ENCODE results near the gene SFSWAP. TPM values are rescaled to one million over a fixed set of nuclear protein-coding genes. Genes with fewer than 3 reads are reported as not detected.
A peak's percentile ranks its signal among the peaks of the same experiment; 100 is the strongest.

SFSWAP gene
- total and polyA plus RNA-seq, 2 of the 8 experiments (the other 6 are each of a cell fraction or from before 2014, with no cell fraction given): 36.5 to 49.5 TPM

- no peak overlapping the region for H2BK20ac ChIP-seq (ENCODE audit: low read length)
- H2BK5ac ChIP-seq (ENCODE audit: low read depth, low read length): no peak overlapping the region
- peaks cover 0 to 6% (median under 1%) of the 10 kb centered on the region in 4 experiments; a peak in 2 of 7 replicates for H3K4me1 ChIP-seq (replicated peaks in 1 of 4; ENCODE audit: control insufficient read depth in 3 of 4, insufficient read depth in 4 of 4, low read length in 3 of 4)
- no peak overlapping the region for H2BK12ac ChIP-seq (ENCODE audit: low read depth, low read length)
- H3K14ac ChIP-seq (ENCODE audit: insufficient read length): no peak overlapping the region
- H3K9ac ChIP-seq (replicated peaks in 1 of 4; ENCODE audit: extremely low read depth in 1 of 4, low read depth in 3 of 4, low read length in 3 of 4): no peak overlapping the region
- H3K4me2 ChIP-seq (ENCODE audit: insufficient read depth in 1 of 2, low read depth in 2 of 2, low read length in 2 of 2): no peak overlapping the region
- H3K27me3 ChIP-seq (replicated peaks in 1 of 4; ENCODE audit: control insufficient read depth in 3 of 4, extremely low read depth in 1 of 4, insufficient read depth in 3 of 4, low read length in 3 of 4): no peaks in the 10 kb centered on the region
- no peak for DNase-seq (ENCODE audit: low read depth in 1 of 2, low spot score in 2 of 2)
- H3K79me2 ChIP-seq (ENCODE audit: control insufficient read depth in 1 of 2, insufficient read depth in 2 of 2, low read length in 2 of 2): no peaks in the 10 kb centered on the region
- no peak overlapping the region for H4K5ac ChIP-seq (ENCODE audit: insufficient read length, low read depth, low read length)
- no peak for FAIRE-seq
- H3K79me1 ChIP-seq (ENCODE audit: low read depth, low read length): no peaks in the 10 kb centered on the region
- no peak overlapping the region for H3K18ac ChIP-seq (ENCODE audit: extremely low read depth, low read length)
- H2BK120ac ChIP-seq (replicated peaks; ENCODE audit: low read depth, low read length): no peak overlapping the region
- peaks cover 0 to 2% of the 10 kb centered on the region in 2 experiments for H4K20me1 ChIP-seq (replicated peaks in 1 of 2; ENCODE audit: control insufficient read depth in 1 of 2, insufficient read depth in 2 of 2, low read length in 2 of 2)
- peak overlapping the region; percentile 39; the same call in 1 of the 2 replicates for H2AK5ac ChIP-seq (ENCODE audit: low read depth, low read length)
- no peak overlapping the region for H3K4ac ChIP-seq (replicated peaks; ENCODE audit: insufficient read length, low read depth, low read length)
- H3K56ac ChIP-seq (replicated peaks; ENCODE audit: insufficient read length, low read depth, low read length): peak overlapping the region; percentile 97
- H3K23ac ChIP-seq (ENCODE audit: insufficient read length): no peak overlapping the region
- H3K23me2 ChIP-seq (ENCODE audit: low read depth, low read length): peaks cover 15% of the 10 kb centered on the region; the same call in 1 of the 2 replicates
- H4K8ac ChIP-seq (ENCODE audit: extremely low read depth, insufficient read depth, low read length): no peak overlapping the region
- H3K36me3 ChIP-seq (ENCODE audit: control insufficient read depth in 2 of 4, insufficient read depth in 4 of 4, low read length in 3 of 4): no peaks in the 10 kb centered on the region
- no peaks in the 10 kb centered on the region; a peak in 1 of 4 replicates for H3K9me3 ChIP-seq (ENCODE audit: insufficient read depth in 2 of 2, low read depth in 1 of 2, low read length in 1 of 2)
- POLR2A ChIA-PET (ENCODE audit: partially characterized antibody): no interaction called here
- no peak overlapping the region for H2AFZ ChIP-seq (ENCODE audit: low read length)
- CTCF ChIA-PET (ENCODE audit: partially characterized antibody): no interaction called here
- no peak overlapping the region for H3K27ac ChIP-seq (ENCODE audit: low read depth, low read length)
- 91 to 100% methylated on average over 2 to 3 of the region's 3 CpGs for WGBS, 2 experiments (ENCODE audit: extremely low coverage in 1 of 2, insufficient coverage in 1 of 2, insufficient read length in 1 of 2, insufficient replicate concordance in 2 of 2, low coverage in 1 of 2, low lambda C conversion rate in 2 of 2, missing lambda C conversion rate in 1 of 2)
- no peak for TF ChIP-seq SIX5 (IDR thresholded peaks at IDR 0.05; ENCODE audit: low read depth, low read length)
- peak; percentile 63 for TF ChIP-seq BRCA1 (IDR thresholded peaks at IDR 0.05; ENCODE audit: low read depth, low read length)
- no peak for TF ChIP-seq BCL11A (IDR thresholded peaks at IDR 0.05; ENCODE audit: low read depth in 2 of 2, low read length in 2 of 2)
- no peak for TF ChIP-seq MAFK (IDR thresholded peaks at IDR 0.05; ENCODE audit: low read depth, low read length)
- no peak for TF ChIP-seq TCF12 (IDR thresholded peaks at IDR 0.05; ENCODE audit: low read depth, low read length)
- no peak for TF ChIP-seq POU5F1 (IDR thresholded peaks at IDR 0.05; ENCODE audit: low read depth, low read length)
- no peak overlapping the region for H4K91ac ChIP-seq (replicated peaks; ENCODE audit: insufficient read length, low read length)
- no peak overlapping the region for H3K4me3 ChIP-seq (ENCODE audit: extremely low read depth in 1 of 4, insufficient read depth in 2 of 4, low read depth in 3 of 4, low read length in 4 of 4)
- H2BK15ac ChIP-seq (ENCODE audit: low read length): 0 out of 2 replicates have a peak overlapping the region, but pooled peaks have one; percentile 81
Observed at GRCh38 chr12:131688131-131688844, 22.6 kb upstream of the SFSWAP start.
